ENCODE results near the gene ZNF786. TPM values are rescaled to one million over a fixed set of nuclear protein-coding genes. Genes with fewer than 3 reads are reported as not detected.

ZNF786 gene
- total RNA-seq, 4 donors from 2014 or later: 3.5 to 11.4 (median 6.1) TPM

DNA sequence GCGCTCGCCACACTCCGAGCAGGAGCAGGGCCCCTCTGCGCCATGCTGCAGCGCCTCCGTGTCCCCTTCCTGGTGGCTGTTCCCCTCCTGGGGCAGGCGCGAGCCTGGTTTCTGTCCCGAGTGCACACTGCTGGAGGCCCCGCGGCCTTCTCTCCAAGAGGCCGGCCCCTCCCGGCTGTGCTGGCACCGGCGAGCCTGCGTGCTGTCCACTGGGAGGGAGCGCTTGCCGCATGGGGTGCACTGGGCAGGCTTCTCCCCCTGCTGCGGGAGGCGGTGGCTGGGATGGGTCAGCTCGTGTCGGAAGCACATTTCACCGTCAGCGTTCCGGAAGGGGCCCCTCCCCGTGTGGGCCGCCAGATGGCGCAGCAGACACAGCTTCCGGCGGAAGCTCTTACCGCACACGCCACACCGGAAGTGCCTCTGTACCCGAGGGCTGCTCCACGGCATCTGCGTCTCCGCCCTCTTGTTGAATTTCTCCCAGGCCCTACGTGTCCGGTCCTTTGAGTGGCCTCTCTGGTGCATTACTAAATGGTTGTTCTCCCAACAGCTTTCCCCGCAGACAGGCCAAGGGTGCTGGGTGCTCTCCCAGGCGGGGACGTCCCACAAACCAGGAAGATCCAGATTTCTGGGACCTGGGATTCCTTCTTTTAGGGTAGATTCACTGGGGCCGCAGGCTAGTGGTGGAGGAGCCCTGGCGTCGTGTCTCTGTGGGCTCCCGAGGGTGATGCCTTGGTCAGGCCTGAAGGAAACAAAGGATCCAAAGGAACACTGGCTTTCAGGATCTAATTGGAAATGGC, 18.7 kb downstream of the ZNF786 start:
- H3K4me1 ChIP-seq: peaks cover 0 to 18% (median 5%) of the 10 kb centered on the region in 3 donors
- H3K9me3 ChIP-seq: no peaks in the 10 kb centered on the region
- peak overlapping the region in 1 of 4 donors; percentile 1 for H3K4me3 ChIP-seq
- H3K27ac ChIP-seq: peak overlapping the region in 1 of 4 donors; percentile 34
- DNase-seq: no peak
- intact Hi-C loops (cut with DNase I): no loop called here
- 82% methylated on average over 3 to 7 of the region's 46 CpGs for WGBS, 2 donors
- TF ChIP-seq POLR2A (IDR thresholded peaks at IDR 0.05): no peak
- TF ChIP-seq, protein P1, sequence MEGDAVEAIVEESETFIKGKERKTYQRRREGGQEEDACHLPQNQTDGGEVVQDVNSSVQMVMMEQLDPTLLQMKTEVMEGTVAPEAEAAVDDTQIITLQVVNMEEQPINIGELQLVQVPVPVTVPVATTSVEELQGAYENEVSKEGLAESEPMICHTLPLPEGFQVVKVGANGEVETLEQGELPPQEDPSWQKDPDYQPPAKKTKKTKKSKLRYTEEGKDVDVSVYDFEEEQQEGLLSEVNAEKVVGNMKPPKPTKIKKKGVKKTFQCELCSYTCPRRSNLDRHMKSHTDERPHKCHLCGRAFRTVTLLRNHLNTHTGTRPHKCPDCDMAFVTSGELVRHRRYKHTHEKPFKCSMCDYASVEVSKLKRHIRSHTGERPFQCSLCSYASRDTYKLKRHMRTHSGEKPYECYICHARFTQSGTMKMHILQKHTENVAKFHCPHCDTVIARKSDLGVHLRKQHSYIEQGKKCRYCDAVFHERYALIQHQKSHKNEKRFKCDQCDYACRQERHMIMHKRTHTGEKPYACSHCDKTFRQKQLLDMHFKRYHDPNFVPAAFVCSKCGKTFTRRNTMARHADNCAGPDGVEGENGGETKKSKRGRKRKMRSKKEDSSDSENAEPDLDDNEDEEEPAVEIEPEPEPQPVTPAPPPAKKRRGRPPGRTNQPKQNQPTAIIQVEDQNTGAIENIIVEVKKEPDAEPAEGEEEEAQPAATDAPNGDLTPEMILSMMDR (IDR thresholded peaks at IDR 0.05): peak in 1 of 6 experiments; percentile 21
- H3K27me3 ChIP-seq: no peaks in the 10 kb centered on the region
- H3K36me3 ChIP-seq: peaks cover 15 to 55% (median 20%) of the 10 kb centered on the region in 3 donors

- peaks cover 15 to 55% (median 20%) of the 10 kb centered on the region in 3 donors for H3K36me3 ChIP-seq
- no peak overlapping the region for H3K4me3 ChIP-seq
- peaks cover 0 to 18% (median 5%) of the 10 kb centered on the region in 3 donors for H3K4me1 ChIP-seq
- H3K27me3 ChIP-seq: no peaks in the 10 kb centered on the region
- DNase-seq: no peak
- intact Hi-C loops (cut with DNase I): no loop called here
- H3K27ac ChIP-seq: no peak overlapping the region
- no CpG with 5 or more reads among the region's 29 CpGs for WGBS, 2 donors
- no peaks in the 10 kb centered on the region for H3K9me3 ChIP-seq
- TF ChIP-seq POLR2A (IDR thresholded peaks at IDR 0.05): no peak
- TF ChIP-seq, protein P1 (IDR thresholded peaks at IDR 0.05): no peak
Observed at GRCh38 chr7:149071182-149071635, 19.3 kb downstream of the ZNF786 start.

DNA sequence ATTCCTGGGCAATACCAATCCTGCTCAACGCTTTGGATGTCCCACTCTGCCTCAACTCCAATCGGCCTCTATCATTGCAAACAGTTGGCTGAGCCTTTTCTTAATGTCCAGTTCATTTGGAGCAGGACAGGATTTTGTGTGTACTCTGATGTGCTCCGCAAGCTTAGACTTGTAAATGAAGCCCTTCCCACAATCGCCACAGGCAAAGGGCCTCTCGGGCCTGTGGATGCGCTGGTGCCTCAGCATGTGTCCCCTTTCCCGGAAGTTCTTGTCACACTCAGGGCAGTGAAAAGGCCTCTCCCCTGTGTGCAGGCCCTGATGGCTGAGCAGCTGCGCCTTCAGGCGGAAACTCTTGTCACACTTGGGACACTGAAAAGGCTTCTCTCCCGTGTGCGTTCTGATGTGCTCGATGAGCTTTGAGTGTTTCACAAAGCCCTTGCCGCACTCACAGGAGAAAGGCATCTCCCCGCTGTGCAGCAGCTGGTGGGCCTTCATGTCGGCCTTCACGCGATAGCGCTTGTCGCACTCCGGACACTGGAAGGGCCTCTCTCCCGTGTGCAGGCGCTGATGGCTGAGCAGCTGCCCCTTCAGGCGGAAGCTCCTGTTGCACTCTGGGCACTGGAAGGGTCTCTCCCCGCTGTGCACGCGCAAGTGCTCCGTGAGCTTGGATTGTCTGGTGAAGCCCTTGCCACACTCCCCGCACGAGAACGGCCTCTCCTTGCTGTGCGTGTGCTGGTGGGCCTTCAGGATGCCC, 20.0 kb downstream of the ZNF786 start:
- H3K27ac ChIP-seq: no peak overlapping the region
- no peaks in the 10 kb centered on the region for H3K27me3 ChIP-seq
- no peak for DNase-seq
- intact Hi-C loops (cut with DNase I): no loop called here
- peaks cover 15 to 55% (median 20%) of the 10 kb centered on the region in 3 donors for H3K36me3 ChIP-seq
- H3K4me1 ChIP-seq: peaks cover 0 to 22% (median 5%) of the 10 kb centered on the region in 3 donors
- H3K4me3 ChIP-seq: no peak overlapping the region
- WGBS, 2 donors: 89 to 91% methylated on average over 12 to 19 of the region's 31 CpGs
- TF ChIP-seq POLR2A (IDR thresholded peaks at IDR 0.05): no peak
- TF ChIP-seq, protein P1 (IDR thresholded peaks at IDR 0.05): no peak
- no peaks in the 10 kb centered on the region for H3K9me3 ChIP-seq

GRCh38 chr7:149067869-149068268, 22.6 kb downstream of the ZNF786 start:
- intact Hi-C loops (cut with DNase I): loop anchor here (10.0 kb wide), 1 partner anchor 63 kb away; no protein-coding TSS in a partner anchor

More at GRCh38 chr7:149067869-149068268, 22.6 kb downstream of the ZNF786 start:
- DNase-seq: no peak
- peak overlapping the region in 1 of 4 donors; percentile 17 for H3K27ac ChIP-seq
- no peaks in the 10 kb centered on the region for H3K9me3 ChIP-seq
- H3K4me1 ChIP-seq: peaks cover 0 to 14% (median 0%) of the 10 kb centered on the region in 3 donors
- no peaks in the 10 kb centered on the region for H3K27me3 ChIP-seq
- H3K36me3 ChIP-seq: peaks cover 15 to 50% (median 20%) of the 10 kb centered on the region in 3 donors
- no peak for TF ChIP-seq POLR2A (IDR thresholded peaks at IDR 0.05)
- TF ChIP-seq, protein P1 (IDR thresholded peaks at IDR 0.05): peak in 1 of 6 experiments; percentile 27
- 43 to 71% methylated on average over 4 of the region's 4 CpGs for WGBS, 2 donors
- no peak overlapping the region for H3K4me3 ChIP-seq
